Activated CD8-positive, alpha-beta memory T cell treated with anti-CD3 and anti-CD28 coated beads, Interleukin-2, amount 50 U/mL, for 24 hours (primary cell): Measurements from ENCODE around the gene GNAZ.

ENCODE experiments used
- DNase-seq: peaks from one replicate; pipeline ENCODE4 v3.0.0-alpha.2; 2020; ENCODE audit errors: extremely low read depth

The GNAZ gene

GRCh38 chr22:23077627-23078461, 7.5 kb downstream of the GNAZ start:
- no peak for DNase-seq

- DNase-seq: no peak
These were observed 8.1 kb downstream of the GNAZ start for GRCh38 chr22:23078462-23078787.

GRCh38 chr22:23079240-23079768, 9.0 kb downstream of the GNAZ start:
- no peak for DNase-seq

DNA sequence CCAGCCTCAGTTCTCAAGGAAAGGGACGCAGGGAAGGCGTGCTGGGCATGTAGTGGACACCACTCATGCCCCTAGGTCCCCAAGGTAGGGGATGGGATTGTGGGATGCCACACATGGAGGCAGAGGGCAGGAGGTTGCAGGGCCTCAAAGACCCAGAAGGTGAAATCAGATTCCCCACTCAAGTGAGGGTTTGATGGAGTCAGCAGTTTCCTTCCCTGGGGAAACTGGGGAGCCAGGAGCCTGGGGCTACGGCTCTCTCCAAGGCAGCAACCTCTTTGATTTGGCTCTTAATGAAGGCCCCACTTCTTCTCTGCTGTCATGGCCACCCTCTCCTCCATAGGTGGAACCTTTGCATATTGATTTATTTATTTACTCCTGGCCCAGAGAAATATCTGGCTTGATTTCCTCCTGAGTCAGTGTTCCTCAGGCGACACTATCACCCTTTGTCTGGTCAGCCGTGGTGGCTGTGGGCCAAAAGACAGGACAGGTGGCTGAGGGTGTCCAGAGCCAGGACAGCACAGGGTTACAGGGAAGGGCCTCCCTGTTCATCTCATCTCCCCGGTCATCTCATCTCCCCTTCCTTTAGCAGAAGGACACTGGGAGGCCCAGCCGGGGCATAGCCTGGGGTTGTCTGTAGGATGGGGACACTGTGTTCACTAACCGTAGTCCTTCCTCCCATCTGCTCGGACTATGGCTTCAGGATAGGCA, 9.6 kb downstream of the GNAZ start:
- DNase-seq: no peak

- no peak for DNase-seq
These were observed 10.4 kb downstream of the GNAZ start for GRCh38 chr22:23080613-23081290.

GRCh38 chr22:23082534-23083314, 12.4 kb downstream of the GNAZ start:
- DNase-seq: no peak

DNA sequence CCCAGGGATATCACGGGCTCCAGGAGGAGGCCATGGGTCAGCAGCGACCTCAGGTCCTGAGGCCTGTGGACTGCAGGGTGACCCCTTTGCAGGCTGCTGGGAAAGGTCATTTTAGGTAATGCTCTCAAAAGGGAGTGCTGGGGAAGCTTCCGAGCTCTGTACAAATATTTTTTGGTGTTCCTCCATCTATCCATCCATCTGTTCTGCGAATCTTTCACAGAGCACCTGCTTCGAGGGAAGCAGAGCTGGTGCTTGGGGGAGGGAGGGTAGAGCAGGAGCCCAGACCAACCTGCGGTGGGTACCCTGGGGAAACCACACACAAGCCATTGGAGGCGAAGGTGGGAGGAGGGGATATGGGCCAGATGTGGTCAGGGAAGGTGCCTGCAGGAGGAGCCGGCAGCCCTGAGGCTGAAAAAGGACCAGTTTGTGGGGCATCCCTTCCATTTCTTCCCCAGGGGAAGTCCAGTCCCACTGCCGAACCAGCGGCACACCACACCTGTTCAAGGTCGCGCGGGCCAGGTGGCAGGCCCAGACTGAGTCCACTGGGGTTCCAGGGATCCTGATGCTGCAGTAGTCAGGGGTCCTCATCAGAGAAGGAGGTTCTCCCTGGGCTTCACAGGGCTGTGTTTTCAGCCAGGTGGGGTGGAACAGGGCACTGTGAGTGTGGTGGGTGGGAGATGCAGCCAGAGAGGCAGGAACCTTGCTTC, 13.1 kb downstream of the GNAZ start:
- no peak for DNase-seq

DNA sequence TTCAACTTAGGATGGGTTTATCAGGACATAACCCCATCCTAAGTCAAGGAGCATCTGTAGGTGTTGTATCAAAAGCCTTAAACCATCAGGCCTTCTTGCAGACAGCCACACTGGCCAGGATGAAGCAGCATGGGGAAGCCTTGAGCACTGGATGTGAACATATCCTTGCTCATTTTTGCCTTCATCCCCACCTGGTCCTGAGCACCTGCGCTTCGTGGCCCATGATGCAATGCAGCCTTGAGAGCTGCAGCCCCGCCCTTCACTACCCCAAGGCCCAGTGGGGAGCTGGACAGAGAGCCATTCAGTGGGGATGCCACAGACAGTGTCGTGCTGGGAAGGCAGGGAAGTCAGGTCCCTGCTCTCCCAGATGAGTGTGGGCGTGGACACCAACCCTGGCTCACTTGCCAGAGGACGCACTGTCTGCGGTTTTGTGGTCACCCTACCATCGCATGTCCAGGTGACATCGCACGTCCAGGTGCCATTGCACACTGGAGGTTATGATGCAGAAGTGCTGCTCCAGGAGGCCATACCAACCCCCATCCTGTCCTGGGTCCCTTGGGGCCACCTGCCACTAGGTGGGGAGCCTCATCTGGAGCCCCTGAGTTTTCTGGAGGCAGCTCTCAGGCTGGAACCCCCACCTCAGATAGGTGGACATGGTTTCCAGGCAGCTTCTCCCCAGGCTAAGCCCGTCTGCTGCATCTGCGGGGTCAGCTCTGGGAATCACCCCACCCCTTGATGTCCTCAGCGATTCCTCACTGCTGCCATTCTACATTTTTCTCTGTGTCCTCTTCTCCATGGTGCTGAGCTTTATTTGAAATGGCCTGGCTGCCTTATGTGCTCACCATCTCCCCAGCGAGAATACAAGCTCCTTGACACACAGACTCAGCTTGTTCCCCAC, 14.4 kb downstream of the GNAZ start:
- DNase-seq: no peak

DNA sequence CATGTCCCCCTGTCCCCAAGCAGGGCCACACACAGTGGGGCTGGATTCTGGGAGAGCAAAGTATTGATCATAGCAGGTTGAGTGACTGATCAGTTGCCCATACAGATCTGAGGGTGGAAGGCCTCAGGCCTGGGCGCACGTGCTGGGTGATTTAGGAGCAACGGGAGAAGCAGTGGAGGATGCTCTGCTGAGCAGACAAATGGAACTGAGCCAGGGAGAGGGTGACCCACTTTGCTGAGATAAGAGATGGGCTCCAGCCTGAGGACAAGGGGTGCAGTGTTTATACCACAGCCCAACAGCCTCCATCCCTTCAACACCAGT, 15.0 kb downstream of the GNAZ start:
- no peak for DNase-seq

GRCh38 chr22:23085785-23086184, 15.5 kb downstream of the GNAZ start:
- no peak for DNase-seq

DNA sequence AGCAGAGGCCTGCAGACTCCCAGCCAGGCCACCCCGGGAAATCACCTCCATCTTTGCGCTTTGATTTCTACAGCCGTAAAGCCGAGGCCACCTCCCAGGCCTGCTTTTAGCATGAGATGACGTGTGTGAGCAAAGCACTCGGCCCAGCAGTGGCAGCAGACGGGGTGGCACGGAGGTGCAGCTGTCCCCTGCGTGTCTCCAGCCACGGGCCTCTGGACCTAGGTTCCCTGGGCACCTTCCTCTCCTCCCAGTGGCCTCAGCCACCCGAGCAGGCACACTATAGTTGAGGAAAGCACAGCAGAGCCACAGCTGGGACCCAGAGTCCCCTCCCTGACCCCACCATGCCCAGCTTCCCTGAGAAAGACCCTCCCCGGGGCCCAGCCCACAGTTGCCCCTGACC, 15.9 kb downstream of the GNAZ start:
- DNase-seq: no peak

GRCh38 chr22:23086787-23087186, 16.5 kb downstream of the GNAZ start:
- no peak for DNase-seq

GRCh38 chr22:23088199-23088604, 17.9 kb downstream of the GNAZ start:
- no peak for DNase-seq

GRCh38 chr22:23089010-23089409, 18.7 kb downstream of the GNAZ start:
- no peak for DNase-seq

GRCh38 chr22:23089633-23090456, 19.5 kb downstream of the GNAZ start:
- no peak for DNase-seq

GRCh38 chr22:23090457-23090835, 20.1 kb downstream of the GNAZ start:
- DNase-seq: no peak

GRCh38 chr22:23091760-23092159, 21.4 kb downstream of the GNAZ start:
- no peak for DNase-seq

DNA sequence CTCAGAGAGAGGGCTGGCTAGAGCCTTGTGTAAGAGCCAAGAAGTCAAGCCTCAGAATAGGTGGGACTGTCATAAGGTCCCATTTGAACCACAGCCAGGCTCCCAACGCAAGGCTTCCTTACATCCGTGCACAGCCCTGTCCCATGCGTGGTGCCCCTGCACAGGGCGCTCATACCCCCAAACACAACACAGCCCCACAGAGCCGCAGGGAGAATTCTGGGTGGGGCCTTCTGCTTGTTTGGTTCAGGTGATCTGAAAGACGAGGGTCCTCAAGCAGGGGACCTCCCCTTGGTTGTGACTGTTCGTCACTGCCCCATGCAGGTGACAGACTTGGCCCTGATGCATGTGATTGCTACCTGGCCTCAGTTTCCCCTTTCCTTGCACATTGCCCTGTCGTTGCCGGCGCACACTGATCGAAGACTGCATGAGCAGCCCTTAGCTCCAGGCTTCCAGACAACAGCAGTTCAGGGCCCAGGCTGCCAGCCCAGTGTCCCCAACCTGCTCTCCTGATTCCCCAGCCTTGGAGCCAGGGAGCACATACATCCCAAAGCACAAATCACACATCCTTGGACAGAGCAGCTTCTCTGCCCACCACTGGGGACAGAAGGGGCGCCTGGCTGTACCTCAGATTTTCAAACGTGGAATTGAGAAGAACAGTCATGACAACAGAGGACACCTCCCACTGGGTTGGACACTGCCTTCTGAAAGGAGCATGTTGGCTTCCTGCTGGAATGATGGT, 22.1 kb downstream of the GNAZ start:
- no peak for DNase-seq
